Liver (tissue), 9 donors: ENCODE data around the gene CUL4A. TPM values are rescaled to one million over a fixed set of nuclear protein-coding genes. Genes with fewer than 3 reads are reported as not detected.

Experiments used
- DNase-seq: peaks from one replicate; pipeline ENCODE4 v3.0.0-alpha.2; 2017; ENCODE audit warnings: low spot score
- H3K27ac ChIP-seq, 2 donors: one replicate each; pipeline ENCODE4 v1.7.0; 2013; ENCODE audit warnings: inconsistent platforms in 2 of 2, low read length in 2 of 2, control low read depth in 1 of 2, low read depth in 1 of 2, mild to moderate bottlenecking in 1 of 2
- H3K27me3 ChIP-seq, 4 donors: one replicate each; pipeline versions ENCODE4 v1.6.1 to v1.7.0; 2013; ENCODE audit warnings: low read length in 3 of 4, inconsistent platforms in 1 of 4, mild to moderate bottlenecking in 1 of 4, moderate library complexity in 1 of 4; ENCODE audit not compliant: control insufficient read depth in 4 of 4, insufficient read depth in 4 of 4
- H3K36me3 ChIP-seq, 4 donors: one replicate each; pipeline versions ENCODE4 v1.6.1 to v1.7.0; 2013; ENCODE audit warnings: low read length in 3 of 4, mild to moderate bottlenecking in 3 of 4, low read depth in 1 of 4, moderate library complexity in 1 of 4; ENCODE audit not compliant: control insufficient read depth in 4 of 4, insufficient read depth in 3 of 4
- H3K4me1 ChIP-seq, 4 donors: one replicate each; pipeline versions ENCODE4 v1.6.1 to v1.7.0; 2013; ENCODE audit warnings: low read length in 3 of 4, mild to moderate bottlenecking in 3 of 4, moderate library complexity in 1 of 4; ENCODE audit not compliant: control insufficient read depth in 4 of 4, insufficient read depth in 4 of 4
- H3K4me3 ChIP-seq, 3 donors: one replicate each; pipeline versions ENCODE4 v1.6.1 to v1.7.0; 2013; ENCODE audit warnings: low read length in 3 of 3, control low read depth in 1 of 3, low read depth in 1 of 3, mild to moderate bottlenecking in 1 of 3
- H3K9ac ChIP-seq, 2 donors: one replicate each; pipeline ENCODE4 v1.7.0; 2013; ENCODE audit warnings: low read length in 2 of 2, mild to moderate bottlenecking in 2 of 2, moderate library complexity in 2 of 2, control low read depth in 1 of 2, low read depth in 1 of 2
- H3K9me3 ChIP-seq, 4 donors: one replicate each; pipeline versions ENCODE4 v1.6.1 to v1.7.0; 2013; ENCODE audit warnings: low read length in 3 of 4; ENCODE audit not compliant: control insufficient read depth in 4 of 4
- EGR1 ChIP-seq, 2 donors: IDR thresholded peaks; 2 replicates each; pipeline ENCODE4 v1.6.1; 2016 to 2018; ENCODE audit warnings: antibody characterized with exemption in 2 of 2, low read depth in 2 of 2
- FOXA1 ChIP-seq: IDR thresholded peaks from 2 replicates; pipeline ENCODE4 v1.6.1; 2016; ENCODE audit warnings: antibody characterized with exemption
- FOXA2 ChIP-seq: IDR thresholded peaks from 2 replicates; pipeline ENCODE4 v1.6.1; 2016; ENCODE audit warnings: antibody characterized with exemption
- GABPA ChIP-seq, 2 donors: IDR thresholded peaks in 1 of 2; conservative IDR thresholded peaks in 1 of 2; 2 replicates each; pipeline ENCODE4 v1.6.1; 2016; ENCODE audit warnings: antibody characterized with exemption in 2 of 2, mild to moderate bottlenecking in 1 of 2, moderate library complexity in 1 of 2
- HNF4A ChIP-seq, 2 donors: conservative IDR thresholded peaks; 2 replicates each; pipeline ENCODE4 v1.6.1; 2016; ENCODE audit warnings: antibody characterized with exemption in 2 of 2, mild to moderate bottlenecking in 2 of 2
- HNF4G ChIP-seq: IDR thresholded peaks from 2 replicates; pipeline ENCODE4 v1.6.1; 2016; ENCODE audit warnings: antibody characterized with exemption
- JUND ChIP-seq, 2 donors: IDR thresholded peaks; 2 replicates each; pipeline ENCODE4 v1.6.1; 2016; ENCODE audit warnings: antibody characterized with exemption in 2 of 2
- NR2F2 ChIP-seq: IDR thresholded peaks from 2 replicates; pipeline ENCODE4 v1.6.1; 2016; ENCODE audit warnings: antibody characterized with exemption
- RAD21 ChIP-seq, 2 donors: IDR thresholded peaks; 2 replicates each; pipeline ENCODE4 v1.6.1; 2016; ENCODE audit warnings: antibody characterized with exemption in 2 of 2, mild to moderate bottlenecking in 2 of 2
- RXRA ChIP-seq, 2 donors: IDR thresholded peaks; 2 replicates each; pipeline ENCODE4 v1.6.1; 2017 to 2018; ENCODE audit warnings: antibody characterized with exemption in 2 of 2, mild to moderate bottlenecking in 1 of 2
- TAF1 ChIP-seq: conservative IDR thresholded peaks from 2 replicates; pipeline ENCODE4 v1.6.1; 2016; ENCODE audit warnings: antibody characterized with exemption, mild to moderate bottlenecking
- YY1 ChIP-seq: IDR thresholded peaks from 2 replicates; pipeline ENCODE4 v1.6.1; 2016; ENCODE audit warnings: antibody characterized with exemption, mild to moderate bottlenecking
- WGBS: extraction: QIAGEN DNeasy Blood & Tissue Kit; methylation state at CpG from one replicate; pipeline ENCODE4 v1.1.7; 2013; 5-methylcytosine and 5-hydroxymethylcytosine counted together
- polyA plus RNA-seq, 2 donors: library from polyadenylated mRNA; stranded (reverse) in 1 of 2; unstranded in 1 of 2; fragments of 200-250 nt in 1 of 2; fragments of >200 nt in 1 of 2; fragmentation: Nextera tagmentation in 1 of 2; extraction: Ambion mirVana in 1 of 2; gene quantifications; one replicate each; pipeline versions ENCODE4 v1.2.1 to v1.2.3, GENCODE V29; 2013 to 2015
- total RNA-seq, 2 donors: library from RNA; depleted of rRNA; stranded (reverse); fragments of >200 nt; gene quantifications; one replicate each; pipeline ENCODE4 v1.2.3, GENCODE V29; 2014
- TF ChIP-seq, protein P1 (sequence below): fragments of 150-350 bp; IDR thresholded peaks from 2 replicates; pipeline ENCODE4 v1.5.1; 2017; ENCODE audit warnings: improper control_type of control experiment, low read depth, low read length; ENCODE audit not compliant: missing input control
- TF ChIP-seq, protein P2 (sequence below): IDR thresholded peaks from 2 replicates; pipeline ENCODE4 v1.6.1; 2016; ENCODE audit warnings: antibody characterized with exemption
- TF ChIP-seq, protein P3 (sequence below): IDR thresholded peaks from 2 replicates; pipeline ENCODE4 v1.6.1; 2016; ENCODE audit warnings: antibody characterized with exemption, mild to moderate bottlenecking
- TF ChIP-seq, protein P4 (sequence below): IDR thresholded peaks from 2 replicates; pipeline ENCODE4 v1.6.1; 2016; ENCODE audit warnings: antibody characterized with exemption
- TF ChIP-seq, protein P5 (sequence below): IDR thresholded peaks from 2 replicates; pipeline ENCODE4 v1.6.1; 2016; ENCODE audit warnings: antibody characterized with exemption
- donor health status: healthy.
- donor health status: healthy.
- donor health status: healthy.
- donor health status: healthy.
- donor health status: healthy.

CUL4A gene
- total and polyA plus RNA-seq, 4 donors: 19.9 to 89.4 (median 45.9) TPM

DNA sequence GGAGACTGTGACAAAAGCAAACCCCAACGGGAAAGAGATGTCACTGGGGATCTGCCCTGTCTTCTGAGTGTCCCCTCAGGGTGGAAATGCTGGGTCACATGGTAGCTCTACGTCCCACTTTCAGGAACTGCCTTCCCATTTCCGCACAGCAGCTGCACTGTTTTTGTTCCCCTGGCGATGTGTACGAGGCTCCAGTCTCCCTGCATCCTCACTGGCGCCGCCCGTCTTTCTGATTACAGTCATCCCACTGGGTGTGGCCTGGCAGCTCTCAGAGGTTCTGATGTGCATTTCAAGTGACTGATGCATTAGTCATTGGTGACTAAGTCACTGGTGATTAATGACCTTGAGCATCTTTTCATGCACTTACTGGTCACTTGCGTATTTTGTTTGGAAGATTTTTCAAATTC, 22.1 kb upstream of the CUL4A start:
- no peaks in the 10 kb centered on the region for H3K9me3 ChIP-seq
- WGBS: 89% methylated on average over 9 of the region's 9 CpGs
- TF ChIP-seq, protein P1, sequence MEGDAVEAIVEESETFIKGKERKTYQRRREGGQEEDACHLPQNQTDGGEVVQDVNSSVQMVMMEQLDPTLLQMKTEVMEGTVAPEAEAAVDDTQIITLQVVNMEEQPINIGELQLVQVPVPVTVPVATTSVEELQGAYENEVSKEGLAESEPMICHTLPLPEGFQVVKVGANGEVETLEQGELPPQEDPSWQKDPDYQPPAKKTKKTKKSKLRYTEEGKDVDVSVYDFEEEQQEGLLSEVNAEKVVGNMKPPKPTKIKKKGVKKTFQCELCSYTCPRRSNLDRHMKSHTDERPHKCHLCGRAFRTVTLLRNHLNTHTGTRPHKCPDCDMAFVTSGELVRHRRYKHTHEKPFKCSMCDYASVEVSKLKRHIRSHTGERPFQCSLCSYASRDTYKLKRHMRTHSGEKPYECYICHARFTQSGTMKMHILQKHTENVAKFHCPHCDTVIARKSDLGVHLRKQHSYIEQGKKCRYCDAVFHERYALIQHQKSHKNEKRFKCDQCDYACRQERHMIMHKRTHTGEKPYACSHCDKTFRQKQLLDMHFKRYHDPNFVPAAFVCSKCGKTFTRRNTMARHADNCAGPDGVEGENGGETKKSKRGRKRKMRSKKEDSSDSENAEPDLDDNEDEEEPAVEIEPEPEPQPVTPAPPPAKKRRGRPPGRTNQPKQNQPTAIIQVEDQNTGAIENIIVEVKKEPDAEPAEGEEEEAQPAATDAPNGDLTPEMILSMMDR: no peak
- TF ChIP-seq, protein P2, sequence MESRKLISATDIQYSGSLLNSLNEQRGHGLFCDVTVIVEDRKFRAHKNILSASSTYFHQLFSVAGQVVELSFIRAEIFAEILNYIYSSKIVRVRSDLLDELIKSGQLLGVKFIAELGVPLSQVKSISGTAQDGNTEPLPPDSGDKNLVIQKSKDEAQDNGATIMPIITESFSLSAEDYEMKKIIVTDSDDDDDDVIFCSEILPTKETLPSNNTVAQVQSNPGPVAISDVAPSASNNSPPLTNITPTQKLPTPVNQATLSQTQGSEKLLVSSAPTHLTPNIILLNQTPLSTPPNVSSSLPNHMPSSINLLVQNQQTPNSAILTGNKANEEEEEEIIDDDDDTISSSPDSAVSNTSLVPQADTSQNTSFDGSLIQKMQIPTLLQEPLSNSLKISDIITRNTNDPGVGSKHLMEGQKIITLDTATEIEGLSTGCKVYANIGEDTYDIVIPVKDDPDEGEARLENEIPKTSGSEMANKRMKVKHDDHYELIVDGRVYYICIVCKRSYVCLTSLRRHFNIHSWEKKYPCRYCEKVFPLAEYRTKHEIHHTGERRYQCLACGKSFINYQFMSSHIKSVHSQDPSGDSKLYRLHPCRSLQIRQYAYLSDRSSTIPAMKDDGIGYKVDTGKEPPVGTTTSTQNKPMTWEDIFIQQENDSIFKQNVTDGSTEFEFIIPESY: no peak
- H3K36me3 ChIP-seq: peaks cover 7 to 38% (median 24%) of the 10 kb centered on the region in 4 donors
- no peak for DNase-seq
- H3K4me1 ChIP-seq: peaks cover 0 to 5% (median 0%) of the 10 kb centered on the region in 4 donors
- no peak overlapping the region for H3K27ac ChIP-seq
- no peak overlapping the region for H3K4me3 ChIP-seq
- no peaks in the 10 kb centered on the region for H3K27me3 ChIP-seq
- H3K9ac ChIP-seq: no peak overlapping the region

DNA sequence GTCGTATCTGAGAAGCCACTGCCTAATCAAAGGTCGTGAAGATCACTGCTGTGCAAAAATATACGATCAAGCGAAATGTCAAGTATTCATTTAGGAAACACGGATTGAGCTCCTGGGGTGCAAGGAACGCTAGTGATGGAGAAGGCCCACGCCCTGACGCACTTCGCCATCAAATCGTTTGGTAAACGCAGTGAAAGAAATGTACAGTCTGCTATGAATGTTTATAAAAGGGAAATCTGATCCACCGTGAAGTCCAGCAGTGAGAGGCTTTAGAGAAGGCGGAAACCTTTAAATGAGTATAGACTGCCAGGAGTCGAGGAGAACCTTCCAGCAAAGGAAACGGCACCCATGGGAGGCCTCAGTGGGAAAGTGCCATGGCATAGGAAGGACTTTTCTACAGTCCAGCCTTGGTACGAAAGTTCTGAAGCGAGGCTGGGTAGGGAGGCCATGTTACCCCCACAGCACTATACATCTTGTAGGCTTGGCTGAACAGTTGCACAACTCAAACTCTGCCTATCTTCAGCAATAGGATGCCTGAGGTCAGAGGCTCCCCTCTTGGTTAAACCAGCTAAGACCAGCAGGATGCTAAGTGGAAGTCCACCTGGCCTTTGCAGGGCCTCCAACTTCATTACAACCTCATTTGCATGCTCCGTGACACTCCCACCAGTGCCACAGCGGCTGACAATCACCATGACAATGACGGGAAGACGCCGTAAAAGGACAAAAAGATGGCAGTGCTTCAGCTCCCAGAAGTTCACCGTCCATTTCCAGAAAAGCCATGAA, 21.3 kb upstream of the CUL4A start:
- WGBS: 97% methylated on average over 23 of the region's 23 CpGs
- no peak for DNase-seq
- TF ChIP-seq EGR1 (IDR thresholded peaks at IDR 0.05; ENCODE audit: low read depth in 2 of 2): no peak
- TF ChIP-seq, protein P1: no peak
- TF ChIP-seq HNF4A (conservative IDR thresholded peaks at IDR 0.05): no peak
- TF ChIP-seq GABPA (IDR thresholded peaks at IDR 0.05 in 1 of 2, conservative IDR thresholded peaks at IDR 0.05 in 1 of 2): no peak
- TF ChIP-seq YY1: no peak
- TF ChIP-seq, protein P3, sequence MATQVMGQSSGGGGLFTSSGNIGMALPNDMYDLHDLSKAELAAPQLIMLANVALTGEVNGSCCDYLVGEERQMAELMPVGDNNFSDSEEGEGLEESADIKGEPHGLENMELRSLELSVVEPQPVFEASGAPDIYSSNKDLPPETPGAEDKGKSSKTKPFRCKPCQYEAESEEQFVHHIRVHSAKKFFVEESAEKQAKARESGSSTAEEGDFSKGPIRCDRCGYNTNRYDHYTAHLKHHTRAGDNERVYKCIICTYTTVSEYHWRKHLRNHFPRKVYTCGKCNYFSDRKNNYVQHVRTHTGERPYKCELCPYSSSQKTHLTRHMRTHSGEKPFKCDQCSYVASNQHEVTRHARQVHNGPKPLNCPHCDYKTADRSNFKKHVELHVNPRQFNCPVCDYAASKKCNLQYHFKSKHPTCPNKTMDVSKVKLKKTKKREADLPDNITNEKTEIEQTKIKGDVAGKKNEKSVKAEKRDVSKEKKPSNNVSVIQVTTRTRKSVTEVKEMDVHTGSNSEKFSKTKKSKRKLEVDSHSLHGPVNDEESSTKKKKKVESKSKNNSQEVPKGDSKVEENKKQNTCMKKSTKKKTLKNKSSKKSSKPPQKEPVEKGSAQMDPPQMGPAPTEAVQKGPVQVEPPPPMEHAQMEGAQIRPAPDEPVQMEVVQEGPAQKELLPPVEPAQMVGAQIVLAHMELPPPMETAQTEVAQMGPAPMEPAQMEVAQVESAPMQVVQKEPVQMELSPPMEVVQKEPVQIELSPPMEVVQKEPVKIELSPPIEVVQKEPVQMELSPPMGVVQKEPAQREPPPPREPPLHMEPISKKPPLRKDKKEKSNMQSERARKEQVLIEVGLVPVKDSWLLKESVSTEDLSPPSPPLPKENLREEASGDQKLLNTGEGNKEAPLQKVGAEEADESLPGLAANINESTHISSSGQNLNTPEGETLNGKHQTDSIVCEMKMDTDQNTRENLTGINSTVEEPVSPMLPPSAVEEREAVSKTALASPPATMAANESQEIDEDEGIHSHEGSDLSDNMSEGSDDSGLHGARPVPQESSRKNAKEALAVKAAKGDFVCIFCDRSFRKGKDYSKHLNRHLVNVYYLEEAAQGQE: no peak
- TF ChIP-seq HNF4G: no peak
- TF ChIP-seq, protein P2: no peak
- TF ChIP-seq, protein P4, sequence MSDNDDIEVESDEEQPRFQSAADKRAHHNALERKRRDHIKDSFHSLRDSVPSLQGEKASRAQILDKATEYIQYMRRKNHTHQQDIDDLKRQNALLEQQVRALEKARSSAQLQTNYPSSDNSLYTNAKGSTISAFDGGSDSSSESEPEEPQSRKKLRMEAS: no peak
- TF ChIP-seq FOXA1: no peak
- TF ChIP-seq RXRA (IDR thresholded peaks at IDR 0.05): no peak
- TF ChIP-seq JUND (IDR thresholded peaks at IDR 0.05): no peak
- no peak for TF ChIP-seq FOXA2
- TF ChIP-seq NR2F2: no peak
- no peak for TF ChIP-seq TAF1
- TF ChIP-seq, protein P5, sequence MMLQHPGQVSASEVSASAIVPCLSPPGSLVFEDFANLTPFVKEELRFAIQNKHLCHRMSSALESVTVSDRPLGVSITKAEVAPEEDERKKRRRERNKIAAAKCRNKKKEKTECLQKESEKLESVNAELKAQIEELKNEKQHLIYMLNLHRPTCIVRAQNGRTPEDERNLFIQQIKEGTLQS: no peak
- TF ChIP-seq RAD21 (IDR thresholded peaks at IDR 0.05): no peak
- no peak overlapping the region for H3K4me3 ChIP-seq
- no peaks in the 10 kb centered on the region for H3K9me3 ChIP-seq
- no peak overlapping the region for H3K9ac ChIP-seq
- peaks cover 0 to 5% (median 0%) of the 10 kb centered on the region in 4 donors for H3K4me1 ChIP-seq
- H3K27ac ChIP-seq: no peak overlapping the region
- no peaks in the 10 kb centered on the region for H3K27me3 ChIP-seq
- peaks cover 6 to 43% (median 27%) of the 10 kb centered on the region in 4 donors for H3K36me3 ChIP-seq
